ENCODE measurements around the gene NBEA.

NBEA gene

GRCh38 chr13:35567406-35567980, 625.4 kb downstream of the NBEA start:
- no peak for DNase-seq (ENCODE audit: low read depth in 2 of 2)

- DNase-seq (ENCODE audit: low read depth in 2 of 2), result no peak
Observed at GRCh38 chr13:35573639-35574038, 631.6 kb downstream of the NBEA start.

GRCh38 chr13:35592457-35592856, 650.4 kb downstream of the NBEA start:
- DNase-seq (ENCODE audit: low read depth in 2 of 2), result no peak

GRCh38 chr13:35593651-35594050, 651.6 kb downstream of the NBEA start:
- DNase-seq (ENCODE audit: low read depth in 2 of 2), result no peak

GRCh38 chr13:35594096-35594495, 652.0 kb downstream of the NBEA start:
- no peak for DNase-seq (ENCODE audit: low read depth in 2 of 2)

- no peak for DNase-seq (ENCODE audit: low read depth in 2 of 2)
Observed at GRCh38 chr13:35595181-35595580, 653.1 kb downstream of the NBEA start.

GRCh38 chr13:35596321-35597030, 654.4 kb downstream of the NBEA start:
- DNase-seq (ENCODE audit: low read depth in 2 of 2), result no peak

GRCh38 chr13:35597451-35597850, 655.4 kb downstream of the NBEA start:
- no peak for DNase-seq (ENCODE audit: low read depth in 2 of 2)

- DNase-seq (ENCODE audit: low read depth in 2 of 2), result no peak
Observed at GRCh38 chr13:35598233-35598632, 656.2 kb downstream of the NBEA start.

GRCh38 chr13:35598790-35599369, 656.8 kb downstream of the NBEA start:
- no peak for DNase-seq (ENCODE audit: low read depth in 2 of 2)

GRCh38 chr13:35599384-35599783, 657.3 kb downstream of the NBEA start:
- no peak for DNase-seq (ENCODE audit: low read depth in 2 of 2)

- no peak for DNase-seq (ENCODE audit: low read depth in 2 of 2)
Observed at GRCh38 chr13:35600137-35600536, 658.1 kb downstream of the NBEA start.

- DNase-seq (ENCODE audit: low read depth in 2 of 2), result no peak
Observed at GRCh38 chr13:35603593-35604285, 661.7 kb downstream of the NBEA start.

- DNase-seq (ENCODE audit: low read depth in 2 of 2), result no peak
Observed at GRCh38 chr13:35614666-35615065, 672.6 kb downstream of the NBEA start.

- no peak for DNase-seq (ENCODE audit: low read depth in 2 of 2)
Observed at GRCh38 chr13:35617420-35617819, 675.4 kb downstream of the NBEA start.

GRCh38 chr13:35618565-35619083, 676.6 kb downstream of the NBEA start:
- DNase-seq (ENCODE audit: low read depth in 2 of 2), result no peak

- DNase-seq (ENCODE audit: low read depth in 2 of 2), result no peak
Observed at GRCh38 chr13:35621989-35622388, 679.9 kb downstream of the NBEA start.

GRCh38 chr13:35629026-35629425, 687.0 kb downstream of the NBEA start:
- DNase-seq (ENCODE audit: low read depth in 2 of 2), result no peak

- DNase-seq (ENCODE audit: low read depth in 2 of 2), result no peak
Observed at GRCh38 chr13:35630551-35631275, 688.6 kb downstream of the NBEA start.

- DNase-seq (ENCODE audit: low read depth in 2 of 2), result no peak
Observed at GRCh38 chr13:35631666-35632065, 689.6 kb downstream of the NBEA start.

GRCh38 chr13:35643625-35644024, 701.6 kb downstream of the NBEA start:
- DNase-seq (ENCODE audit: low read depth in 2 of 2), result no peak

Data from stimulated activated CD4-positive, alpha-beta T cell treated with anti-CD3 and anti-CD28 coated beads, Interleukin-1b, Interleukin-23, amount 100 ng/mL, for 1 hour (primary cell).